Measurements from ENCODE around the gene NOP9. TPM values are rescaled to one million over a fixed set of nuclear protein-coding genes. Genes with fewer than 3 reads are reported as not detected.
"Not testable (repeated sequence)": the region's sequence is repeated elsewhere in the genome, so short reads cannot be mapped to it uniquely, and the experiment has no call there.

The NOP9 gene
- total and polyA plus RNA-seq, 7 donors, result 11.4 to 38.8 (median 36.7) TPM

DNA sequence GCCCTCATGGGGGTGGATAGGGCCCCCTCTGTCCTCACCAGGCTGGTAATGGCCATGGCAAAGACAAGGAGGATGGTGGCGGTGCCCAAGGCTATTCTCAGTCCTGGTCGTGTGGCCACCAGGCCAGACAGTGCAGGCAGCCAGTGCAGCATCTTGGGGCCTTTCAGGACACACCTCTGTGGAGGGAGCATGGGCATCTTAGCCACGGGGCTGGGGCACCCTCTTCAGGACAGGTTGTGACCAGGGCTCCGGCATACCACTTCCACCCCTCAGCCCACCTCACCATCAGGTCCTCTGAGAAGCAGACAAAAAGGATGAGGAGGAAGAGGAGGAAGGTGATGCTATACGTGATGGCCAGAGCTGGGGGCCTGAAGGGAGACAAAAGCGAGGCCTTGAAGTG, 24.4 kb downstream of the NOP9 start:
- 63 to 72% (median 69%) methylated on average over 6 of the region's 6 CpGs for WGBS, 3 donors
- Histone ChIP-seq H3K4me3 (no peak overlapping the region), H3K27ac (no peak overlapping the region), H3K9me3 (no peaks in the 10 kb centered on the region), H3K27me3 (ENCODE audit: insufficient read depth in 3 of 3, low read length in 2 of 3) (peaks cover 0 to 6% (median 4%) of the 10 kb centered on the region in 3 donors), H3K4me1 (no peaks in the 10 kb centered on the region), H3K36me3 (ENCODE audit: insufficient read depth in 1 of 2, low read depth in 1 of 2) (peaks cover 0 to 12% of the 10 kb centered on the region in 2 donors)
- ATAC-seq, result no peak
- intact Hi-C loops (cut with DNase I), result no loop called here
- DNase-seq, result peak in 1 of 2 donors; percentile 47
- TF ChIP-seq, protein P1, sequence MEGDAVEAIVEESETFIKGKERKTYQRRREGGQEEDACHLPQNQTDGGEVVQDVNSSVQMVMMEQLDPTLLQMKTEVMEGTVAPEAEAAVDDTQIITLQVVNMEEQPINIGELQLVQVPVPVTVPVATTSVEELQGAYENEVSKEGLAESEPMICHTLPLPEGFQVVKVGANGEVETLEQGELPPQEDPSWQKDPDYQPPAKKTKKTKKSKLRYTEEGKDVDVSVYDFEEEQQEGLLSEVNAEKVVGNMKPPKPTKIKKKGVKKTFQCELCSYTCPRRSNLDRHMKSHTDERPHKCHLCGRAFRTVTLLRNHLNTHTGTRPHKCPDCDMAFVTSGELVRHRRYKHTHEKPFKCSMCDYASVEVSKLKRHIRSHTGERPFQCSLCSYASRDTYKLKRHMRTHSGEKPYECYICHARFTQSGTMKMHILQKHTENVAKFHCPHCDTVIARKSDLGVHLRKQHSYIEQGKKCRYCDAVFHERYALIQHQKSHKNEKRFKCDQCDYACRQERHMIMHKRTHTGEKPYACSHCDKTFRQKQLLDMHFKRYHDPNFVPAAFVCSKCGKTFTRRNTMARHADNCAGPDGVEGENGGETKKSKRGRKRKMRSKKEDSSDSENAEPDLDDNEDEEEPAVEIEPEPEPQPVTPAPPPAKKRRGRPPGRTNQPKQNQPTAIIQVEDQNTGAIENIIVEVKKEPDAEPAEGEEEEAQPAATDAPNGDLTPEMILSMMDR (IDR thresholded peaks at IDR 0.05), result no peak

DNA sequence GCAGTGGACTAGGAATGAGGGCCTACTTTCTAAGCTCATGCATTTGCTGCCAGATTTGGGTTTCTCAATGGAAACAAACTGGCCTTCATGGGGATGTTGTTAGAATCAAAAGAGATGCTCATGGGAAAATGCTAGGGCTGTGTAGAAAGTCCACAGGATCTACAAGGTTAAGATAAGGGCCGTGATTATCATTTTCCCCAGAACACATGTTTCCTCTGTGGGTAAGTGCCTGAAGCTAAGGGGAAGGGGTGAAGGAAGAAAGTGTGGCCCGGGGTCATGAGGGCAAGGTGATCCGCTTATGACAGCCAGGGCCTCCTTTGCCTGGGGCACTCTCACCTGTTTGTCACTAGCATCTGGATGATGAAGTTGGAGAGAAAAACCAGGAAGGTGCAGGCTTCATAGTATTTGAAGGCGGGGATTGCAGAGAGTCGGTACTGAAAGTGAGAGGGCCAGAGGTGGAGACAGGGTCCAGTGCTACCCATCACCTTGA, 25.4 kb downstream of the NOP9 start:
- TF ChIP-seq, protein P1 (IDR thresholded peaks at IDR 0.05), result no peak
- H3K4me3 ChIP-seq, result no peak overlapping the region
- no peaks in the 10 kb centered on the region for H3K4me1 ChIP-seq
- H3K27me3 ChIP-seq (ENCODE audit: insufficient read depth in 3 of 3, low read length in 2 of 3), result no peaks in the 10 kb centered on the region
- no peak overlapping the region for H3K27ac ChIP-seq
- WGBS, 3 donors, result 87 to 88% (median 88%) methylated on average over 5 of the region's 5 CpGs
- DNase-seq (no peak), ATAC-seq (no peak)
- intact Hi-C loops (cut with DNase I), result no loop called here
- H3K36me3 ChIP-seq (ENCODE audit: insufficient read depth in 1 of 2, low read depth in 1 of 2), result peaks cover 0 to 4% of the 10 kb centered on the region in 2 donors
- H3K9me3 ChIP-seq, result no peaks in the 10 kb centered on the region

DNA sequence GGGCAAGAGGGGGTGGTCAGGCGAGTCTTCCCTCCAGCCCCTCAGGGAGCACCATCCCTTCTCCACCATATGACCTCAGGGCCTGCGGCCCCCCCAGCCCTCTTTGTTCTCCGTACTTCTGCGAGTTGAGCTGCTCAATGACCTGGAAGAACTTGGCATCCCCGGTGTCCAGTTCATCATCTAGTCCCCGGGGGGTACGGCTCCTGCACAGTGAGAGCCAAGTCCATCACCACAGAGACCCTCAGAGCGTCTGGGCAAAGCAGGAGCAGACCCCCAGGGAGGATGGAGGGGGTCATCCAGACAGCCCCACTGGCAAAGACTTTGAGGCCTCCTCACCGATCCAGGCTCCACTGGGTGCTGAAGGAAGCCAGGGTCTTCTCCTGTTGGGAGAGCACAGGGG, 26.3 kb downstream of the NOP9 start:
- TF ChIP-seq, protein P1 (IDR thresholded peaks at IDR 0.05), result no peak
- no peaks in the 10 kb centered on the region for H3K4me1 ChIP-seq
- H3K36me3 ChIP-seq (ENCODE audit: insufficient read depth in 1 of 2, low read depth in 1 of 2), result no peaks in the 10 kb centered on the region
- 73 to 81% (median 78%) methylated on average over 9 of the region's 9 CpGs for WGBS, 3 donors
- no peaks in the 10 kb centered on the region for H3K27me3 ChIP-seq (ENCODE audit: insufficient read depth in 3 of 3, low read length in 2 of 3)
- no peak overlapping the region for H3K27ac ChIP-seq
- H3K4me3 ChIP-seq, result no peak overlapping the region
- intact Hi-C loops (cut with DNase I), result no loop called here
- no peak for ATAC-seq
- DNase-seq, result no peak
- no peaks in the 10 kb centered on the region for H3K9me3 ChIP-seq

DNA sequence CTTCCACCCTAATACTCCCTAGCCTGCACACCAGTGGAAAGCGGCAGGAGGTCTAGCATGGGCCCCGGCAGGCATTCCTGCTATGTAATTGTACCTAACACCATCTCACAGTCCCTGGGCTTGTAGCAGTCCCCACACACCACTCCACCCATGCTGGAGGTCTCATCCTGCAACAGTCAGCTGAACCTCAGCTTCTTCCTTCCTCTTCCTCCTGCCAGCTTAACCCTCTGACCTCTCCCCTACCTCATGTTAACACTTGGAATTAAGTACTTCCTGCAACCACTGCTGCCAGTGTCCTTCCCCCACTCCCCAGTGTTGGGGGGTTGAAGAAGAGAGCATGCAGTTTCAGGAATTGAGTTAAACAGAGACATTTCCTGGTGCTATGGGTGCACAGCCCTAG, 27.7 kb downstream of the NOP9 start:
- TF ChIP-seq, protein P1 (IDR thresholded peaks at IDR 0.05), result no peak
- Histone ChIP-seq H3K4me1 (peaks cover 1% of the 10 kb centered on the region), H3K9me3 (no peaks in the 10 kb centered on the region), H3K36me3 (ENCODE audit: insufficient read depth in 1 of 2, low read depth in 1 of 2) (no peaks in the 10 kb centered on the region), H3K27ac (no peak overlapping the region), H3K27me3 (ENCODE audit: insufficient read depth in 3 of 3, low read length in 2 of 3) (no peaks in the 10 kb centered on the region), H3K4me3 (no peak overlapping the region)
- DNase-seq (no peak), ATAC-seq (no peak)
- intact Hi-C loops (cut with DNase I), result no loop called here
- WGBS, 3 donors, result 69 to 86% (median 78%) methylated on average over 2 of the region's 2 CpGs

DNA sequence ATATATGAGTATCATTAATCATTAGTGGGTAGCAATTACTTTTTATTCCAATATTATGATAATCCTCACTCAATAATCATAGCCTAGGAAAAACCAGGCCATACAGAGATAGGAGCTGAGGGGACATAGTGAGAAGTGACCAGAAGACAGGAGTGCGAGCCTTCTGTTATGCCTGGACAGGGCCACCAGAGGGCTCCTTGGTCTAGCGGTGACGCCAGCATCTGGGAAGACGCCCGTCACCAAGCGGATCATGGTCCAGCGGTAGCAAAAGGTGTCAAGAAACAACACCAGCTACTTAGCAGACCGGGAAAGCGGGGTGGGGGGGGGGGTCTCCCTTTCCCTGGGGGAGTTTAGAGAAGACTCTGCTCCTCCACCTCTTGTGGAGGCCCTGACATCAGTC, 28.3 kb downstream of the NOP9 start:
- intact Hi-C loops (cut with DNase I); H3K4me1 ChIP-seq; ATAC-seq; H3K9me3 ChIP-seq; H3K27ac ChIP-seq; H3K36me3 ChIP-seq (ENCODE audit: insufficient read depth in 1 of 2, low read depth in 1 of 2); H3K27me3 ChIP-seq (ENCODE audit: insufficient read depth in 3 of 3, low read length in 2 of 3); H3K4me3 ChIP-seq: not testable (repeated sequence)
- 1 to 5% (median 2%) methylated on average over 7 to 9 of the region's 9 CpGs for WGBS, 3 donors
- TF ChIP-seq, protein P1 (IDR thresholded peaks at IDR 0.05), result peak; percentile 61
- DNase-seq, result peak; percentile 46 to 77

All from psoas muscle (tissue), 8 donors.